Prostate gland (tissue), 2 donors: Measurements from ENCODE around the gene SNX18.
"Not testable (repeated sequence)": the region's sequence is repeated elsewhere in the genome, so short reads cannot be mapped to it uniquely, and the experiment has no call there.

ENCODE experiments used
- POLR2A ChIP-seq: fragments of 450-650 bp; IDR thresholded peaks from one replicate; pipeline ENCODE4 v1.6.1; 2016; ENCODE audit warnings: antibody characterized with exemption, mild to moderate bottlenecking
- POLR2AphosphoS5 ChIP-seq: sonication (generic); formaldehyde crosslinking; IDR thresholded peaks from one replicate; pipeline ENCODE4 v1.6.1; 2017; ENCODE audit warnings: antibody characterized with exemption
- TF ChIP-seq, protein P1 (sequence below), 4 experiments: fragments of 200-600 bp in 2 of 4; fragments of 450-650 bp in 2 of 4; sonication (generic) in 2 of 4; IDR thresholded peaks; 1 replicate in 3 of 4; 2 replicates in 1 of 4; pipeline ENCODE4 v1.5.1; 2016 to 2019; ENCODE audit warnings: antibody characterized with exemption in 4 of 4, mild to moderate bottlenecking in 2 of 4, moderate library complexity in 2 of 4

GRCh38 chr5:54536861-54537260 is 19.3 kb downstream of the SNX18 start:
- TF ChIP-seq, protein P1, sequence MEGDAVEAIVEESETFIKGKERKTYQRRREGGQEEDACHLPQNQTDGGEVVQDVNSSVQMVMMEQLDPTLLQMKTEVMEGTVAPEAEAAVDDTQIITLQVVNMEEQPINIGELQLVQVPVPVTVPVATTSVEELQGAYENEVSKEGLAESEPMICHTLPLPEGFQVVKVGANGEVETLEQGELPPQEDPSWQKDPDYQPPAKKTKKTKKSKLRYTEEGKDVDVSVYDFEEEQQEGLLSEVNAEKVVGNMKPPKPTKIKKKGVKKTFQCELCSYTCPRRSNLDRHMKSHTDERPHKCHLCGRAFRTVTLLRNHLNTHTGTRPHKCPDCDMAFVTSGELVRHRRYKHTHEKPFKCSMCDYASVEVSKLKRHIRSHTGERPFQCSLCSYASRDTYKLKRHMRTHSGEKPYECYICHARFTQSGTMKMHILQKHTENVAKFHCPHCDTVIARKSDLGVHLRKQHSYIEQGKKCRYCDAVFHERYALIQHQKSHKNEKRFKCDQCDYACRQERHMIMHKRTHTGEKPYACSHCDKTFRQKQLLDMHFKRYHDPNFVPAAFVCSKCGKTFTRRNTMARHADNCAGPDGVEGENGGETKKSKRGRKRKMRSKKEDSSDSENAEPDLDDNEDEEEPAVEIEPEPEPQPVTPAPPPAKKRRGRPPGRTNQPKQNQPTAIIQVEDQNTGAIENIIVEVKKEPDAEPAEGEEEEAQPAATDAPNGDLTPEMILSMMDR (IDR thresholded peaks at IDR 0.05) = not testable (repeated sequence)
- TF ChIP-seq POLR2A, POLR2AphosphoS5: not testable (repeated sequence)
